ENCODE measurements around the gene TMEM129.

GRCh38 chr4:1751919-1752283 lies 30.8 kb upstream of the TMEM129 start:
- TF ChIP-seq REST (IDR thresholded peaks at IDR 0.05; ENCODE audit: borderline replicate concordance) (no peak), CTCF (IDR thresholded peaks at IDR 0.05; ENCODE audit: poor library complexity, severe bottlenecking) (no peak), EZH2 (IDR thresholded peaks at IDR 0.05; ENCODE audit: borderline replicate concordance, insufficient read depth, low read length, poor library complexity, severe bottlenecking) (no peak), POLR2AphosphoS5 (IDR thresholded peaks at IDR 0.05) (no peak), EP300 (conservative IDR thresholded peaks at IDR 0.05; ENCODE audit: poor library complexity, severe bottlenecking) (no peak), RAD21 (conservative IDR thresholded peaks at IDR 0.05) (no peak), SMC3 (conservative IDR thresholded peaks at IDR 0.05; ENCODE audit: poor library complexity) (no peak), TAF1 (IDR thresholded peaks at IDR 0.05; ENCODE audit: low read depth) (no peak), MXI1 (conservative IDR thresholded peaks at IDR 0.05; ENCODE audit: poor library complexity, severe bottlenecking) (no peak)
